ENCODE data around the gene KRT40.

- TF ChIP-seq EZH2 (IDR thresholded peaks at IDR 0.05; ENCODE audit: borderline replicate concordance) (no peak), CTCF (IDR thresholded peaks at IDR 0.05; ENCODE audit: poor library complexity) (no peak)
Measured at GRCh38 chr17:41001795-41002194, 17.7 kb upstream of the KRT40 start.

Measured in hepatocyte (in vitro differentiated cells).